Stomach (tissue), 9 donors: Measurements from ENCODE around the gene IL36RN. TPM values are rescaled to one million over a fixed set of nuclear protein-coding genes. Genes with fewer than 3 reads are reported as not detected.

Experiments
- DNase-seq, 2 donors: peaks; one replicate each; pipeline versions ENCODE4 v3.0.0 to v3.0.0-alpha.2; 2013 to 2019
- H3K27ac ChIP-seq, 5 donors: fragments of 200-600 bp in 4 of 5; sonication (generic) in 4 of 5; one replicate each; pipeline ENCODE4 v1.5.1; 2013 to 2019; ENCODE audit warnings: mild to moderate bottlenecking in 1 of 5, moderate library complexity in 1 of 5
- H3K27me3 ChIP-seq, 3 donors: fragments of 200-600 bp; sonication (generic); one replicate each; pipeline ENCODE4 v1.5.1; 2017 to 2019; ENCODE audit warnings: mixed run types in 1 of 3
- H3K36me3 ChIP-seq, 4 donors: fragments of 200-600 bp; sonication (generic); 1 replicate in 3 of 4; 2 replicates in 1 of 4; pipeline ENCODE4 v1.5.1; 2016 to 2019
- H3K4me1 ChIP-seq, 4 donors: fragments of 200-600 bp; sonication (generic); one replicate each; pipeline ENCODE4 v1.5.1; 2016 to 2019
- H3K4me3 ChIP-seq, 4 donors: fragments of 200-600 bp; sonication (generic) in 3 of 4; one replicate each; pipeline ENCODE4 v1.5.1; 2016 to 2019; ENCODE audit warnings: mild to moderate bottlenecking in 1 of 4
- H3K9me3 ChIP-seq, 4 donors: fragments of 200-600 bp; sonication (generic); one replicate each; pipeline ENCODE4 v1.5.1; 2016 to 2019
- CTCF ChIP-seq, 7 experiments: fragments of 450-650 bp in 4 of 7; fragments of 200-600 bp in 3 of 7; sonication (generic) in 3 of 7; IDR thresholded peaks; one replicate each; pipeline ENCODE4 v1.5.1; 2016 to 2019; ENCODE audit warnings: antibody characterized with exemption in 7 of 7, control low read depth in 2 of 7, mild to moderate bottlenecking in 1 of 7
- EP300 ChIP-seq: sonication (generic); formaldehyde crosslinking; IDR thresholded peaks from one replicate; pipeline ENCODE4 v1.6.1; 2017; ENCODE audit warnings: antibody characterized with exemption
- POLR2A ChIP-seq, 4 donors: fragments of 450-650 bp; IDR thresholded peaks; one replicate each; pipeline ENCODE4 v1.6.1; 2016; ENCODE audit warnings: antibody characterized with exemption in 4 of 4, control low read depth in 2 of 4, mild to moderate bottlenecking in 1 of 4, moderate library complexity in 1 of 4
- POLR2AphosphoS5 ChIP-seq, 3 donors: sonication (generic); formaldehyde crosslinking; IDR thresholded peaks; one replicate each; pipeline ENCODE4 v1.6.1; 2016; ENCODE audit warnings: antibody characterized with exemption in 3 of 3
- WGBS, 5 donors: extraction: QIAGEN DNeasy Blood & Tissue Kit in 3 of 5; methylation state at CpG; one replicate each; pipeline versions ENCODE4 v1.1.5 to v1.1.7; 2013 to 2018; 5-methylcytosine and 5-hydroxymethylcytosine counted together
- intact Hi-C: fragments of 100-400 bp; cut with DNase I; formaldehyde crosslinking; loops from one replicate; pipeline ENCODE4 v1.15.1; 2023; ENCODE audit warnings: low total_unique reads
- polyA plus RNA-seq, 3 donors: library from polyadenylated mRNA; stranded (reverse); fragments of 200-250 nt; gene quantifications; one replicate each; pipeline ENCODE4 v1.2.3, GENCODE V29; 2013
- total RNA-seq, 5 donors: library from RNA; depleted of rRNA; stranded (reverse); fragments of >200 nt; gene quantifications; one replicate each; pipeline versions ENCODE4 v1.1.0 to v1.2.3, GENCODE V29; 2014 to 2016
- donor health status: healthy with polysubstance abuse.
- donor health status: Bipolar disorder and iron deficiency.
- donor health status: healthy.

IL36RN gene
- total and polyA plus RNA-seq, 8 donors = 1.8 TPM; not detected in 7

- no peaks in the 10 kb centered on the region for H3K36me3 ChIP-seq
- TF ChIP-seq POLR2AphosphoS5 (IDR thresholded peaks at IDR 0.05) (no peak), CTCF (IDR thresholded peaks at IDR 0.05) (no peak), EP300 (no peak), POLR2A (IDR thresholded peaks at IDR 0.05) (no peak)
- H3K27ac ChIP-seq = no peak overlapping the region
- intact Hi-C loops = no loop called here
- no peaks in the 10 kb centered on the region for H3K4me1 ChIP-seq
- H3K4me3 ChIP-seq = no peak overlapping the region
- 45 to 83% (median 66%) methylated on average over 2 of the region's 2 CpGs for WGBS, 5 donors
- peaks cover 0 to 7% (median 0%) of the 10 kb centered on the region in 3 donors for H3K27me3 ChIP-seq
- peaks cover 0 to 13% (median 9%) of the 10 kb centered on the region in 4 donors for H3K9me3 ChIP-seq
- DNase-seq = no peak
Observed at GRCh38 chr2:113058411-113058994, 495 bp upstream of the IL36RN start.

- no peak for TF ChIP-seq CTCF (IDR thresholded peaks at IDR 0.05)
- no peak for TF ChIP-seq POLR2AphosphoS5 (IDR thresholded peaks at IDR 0.05)
- no peak for TF ChIP-seq EP300
- no peak for TF ChIP-seq POLR2A (IDR thresholded peaks at IDR 0.05)
- intact Hi-C loops = no loop called here
- Histone ChIP-seq H3K27me3 (peaks cover 0 to 7% (median 0%) of the 10 kb centered on the region in 3 donors), H3K27ac (no peak overlapping the region), H3K9me3 (peaks cover 0 to 3% (median under 1%) of the 10 kb centered on the region in 4 donors), H3K36me3 (no peaks in the 10 kb centered on the region), H3K4me3 (no peak overlapping the region), H3K4me1 (no peaks in the 10 kb centered on the region)
- WGBS, 5 donors = 76 to 85% (median 80%) methylated on average over 4 of the region's 4 CpGs
- DNase-seq = no peak
Observed at GRCh38 chr2:113060396-113060795, 1.4 kb downstream of the IL36RN start.

GRCh38 chr2:113060796-113061195 is 1.8 kb downstream of the IL36RN start:
- WGBS, 5 donors = 64 to 87% (median 76%) methylated on average over 1 of the region's 1 CpG
- TF ChIP-seq POLR2AphosphoS5 (IDR thresholded peaks at IDR 0.05) (no peak), CTCF (IDR thresholded peaks at IDR 0.05) (no peak), EP300 (no peak), POLR2A (IDR thresholded peaks at IDR 0.05) (no peak)
- intact Hi-C loops = no loop called here

GRCh38 chr2:113061241-113061640 is 2.2 kb downstream of the IL36RN start:
- Histone ChIP-seq H3K36me3 (no peaks in the 10 kb centered on the region), H3K27ac (no peak overlapping the region), H3K4me1 (no peaks in the 10 kb centered on the region), H3K9me3 (no peaks in the 10 kb centered on the region), H3K27me3 (peaks cover 0 to 7% (median 0%) of the 10 kb centered on the region in 3 donors), H3K4me3 (no peak overlapping the region)
- 54 to 87% (median 74%) methylated on average over 2 of the region's 2 CpGs for WGBS, 5 donors
- no peak for TF ChIP-seq EP300
- TF ChIP-seq POLR2A (IDR thresholded peaks at IDR 0.05) = no peak
- no peak for TF ChIP-seq CTCF (IDR thresholded peaks at IDR 0.05)
- TF ChIP-seq POLR2AphosphoS5 (IDR thresholded peaks at IDR 0.05) = no peak
- DNase-seq = no peak
- intact Hi-C loops = no loop called here

More at GRCh38 chr2:113060796-113061195, 1.8 kb downstream of the IL36RN start:
- Histone ChIP-seq H3K27me3 (peaks cover 0 to 7% (median 0%) of the 10 kb centered on the region in 3 donors), H3K27ac (no peak overlapping the region), H3K9me3 (no peaks in the 10 kb centered on the region), H3K4me3 (no peak overlapping the region), H3K4me1 (no peaks in the 10 kb centered on the region), H3K36me3 (no peaks in the 10 kb centered on the region)
- no peak for DNase-seq
